GM19452 (cell line): ENCODE data around the gene AKAP9.
"Not testable (repeated sequence)": the region's sequence is repeated elsewhere in the genome, so short reads cannot be mapped to it uniquely, and the experiment has no call there.

Experiments
- ATAC-seq: cut with Tn5 transposase; IDR thresholded peaks from one replicate; pipeline ENCODE4 v1.9.1; 2021; ENCODE audit not compliant: unreplicated experiment

The AKAP9 gene

GRCh38 chr7:92002720-92003119, 62.1 kb downstream of the AKAP9 start:
- ATAC-seq, result no peak

- no peak for ATAC-seq
Observed at GRCh38 chr7:92006046-92006445, 65.4 kb downstream of the AKAP9 start.

DNA sequence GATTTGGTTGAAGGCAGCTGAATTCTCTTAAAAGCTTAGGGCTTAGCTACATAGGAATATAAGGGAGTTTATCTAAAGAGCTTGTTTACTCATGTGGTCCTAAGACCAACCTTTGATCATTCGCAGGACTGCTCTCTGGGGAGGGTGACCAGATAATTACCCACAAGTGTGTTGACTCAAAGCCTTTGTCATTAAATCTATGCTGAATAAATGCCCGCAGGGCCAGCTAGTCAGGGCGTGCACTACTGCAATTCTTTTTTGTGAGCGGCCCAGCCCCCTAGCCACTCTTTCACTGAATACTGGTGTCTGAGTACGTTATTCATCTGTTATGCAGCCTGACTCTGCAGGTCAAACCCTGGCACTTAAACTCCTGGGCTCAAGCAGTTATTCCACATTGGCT, 69.6 kb downstream of the AKAP9 start:
- no peak for ATAC-seq

GRCh38 chr7:92013611-92014010, 72.9 kb downstream of the AKAP9 start:
- ATAC-seq, result no peak

- no peak for ATAC-seq
Observed at GRCh38 chr7:92020636-92021035, 80.0 kb downstream of the AKAP9 start.

- no peak for ATAC-seq
Observed at GRCh38 chr7:92025260-92025659, 84.6 kb downstream of the AKAP9 start.

- not testable (repeated sequence) for ATAC-seq
Observed at GRCh38 chr7:92026635-92027034, 86.0 kb downstream of the AKAP9 start.

DNA sequence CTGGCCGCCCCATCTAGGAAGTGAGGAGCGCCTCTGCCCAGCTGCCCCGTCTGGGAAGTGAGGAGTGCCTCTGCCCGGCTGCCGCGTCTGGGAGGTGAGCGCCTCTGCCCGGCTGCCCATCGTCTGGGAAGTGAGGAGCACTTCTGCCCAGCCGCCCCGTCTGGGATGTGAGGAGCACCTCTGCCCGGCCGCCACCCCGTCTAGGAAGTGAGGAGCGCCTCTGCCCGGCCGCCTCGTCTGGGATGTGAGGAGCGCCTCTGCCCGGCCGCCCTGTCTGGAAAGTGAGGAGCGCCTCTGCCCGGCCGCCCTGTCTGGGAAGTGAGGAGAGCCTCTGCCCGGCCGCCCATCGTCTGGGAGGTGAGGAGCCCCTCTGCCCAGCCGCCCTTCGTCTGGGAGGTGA, 86.5 kb downstream of the AKAP9 start:
- ATAC-seq, result not testable (repeated sequence)

- ATAC-seq, result no peak
Observed at GRCh38 chr7:92028226-92028625, 87.6 kb downstream of the AKAP9 start.

GRCh38 chr7:92028686-92029085, 88.0 kb downstream of the AKAP9 start:
- ATAC-seq, result no peak

DNA sequence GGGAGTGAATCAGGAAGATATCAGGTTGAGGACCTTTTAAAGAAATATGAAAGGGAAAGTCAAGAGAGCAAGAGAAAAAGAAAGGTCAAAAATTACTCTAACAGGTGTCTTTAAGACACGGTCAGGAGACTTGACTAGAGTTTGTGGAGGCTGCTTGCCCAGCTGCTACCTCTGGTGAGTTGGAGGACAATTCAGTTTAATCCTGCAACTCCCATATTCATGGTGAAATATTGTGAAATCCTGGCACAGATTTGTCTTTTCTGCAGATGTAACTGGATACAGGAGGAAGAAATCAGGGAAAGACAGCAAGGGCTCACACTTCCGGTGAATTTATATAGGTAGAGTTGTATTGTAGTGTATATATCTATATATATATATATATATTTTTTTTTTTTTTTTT, 93.5 kb downstream of the AKAP9 start:
- ATAC-seq, result no peak

DNA sequence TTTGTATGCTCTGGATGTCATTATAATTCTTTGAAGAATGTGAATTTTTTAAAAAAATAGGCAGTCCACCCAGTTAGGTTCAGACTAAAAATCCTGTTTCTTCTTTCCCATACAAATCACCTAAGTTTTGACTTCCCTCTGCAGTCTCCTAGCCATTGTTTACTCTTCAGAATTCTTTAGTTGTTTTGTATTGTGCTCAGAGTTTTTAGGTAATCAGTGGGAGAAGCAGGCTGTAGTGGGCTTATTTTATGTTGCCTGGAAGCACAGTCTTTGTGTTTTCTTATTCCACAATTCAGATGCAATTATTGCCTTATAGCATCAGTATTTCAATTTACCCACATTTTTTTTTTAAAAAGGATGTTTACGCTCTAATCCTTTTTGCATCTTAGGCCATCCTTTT, 94.9 kb downstream of the AKAP9 start:
- no peak for ATAC-seq

DNA sequence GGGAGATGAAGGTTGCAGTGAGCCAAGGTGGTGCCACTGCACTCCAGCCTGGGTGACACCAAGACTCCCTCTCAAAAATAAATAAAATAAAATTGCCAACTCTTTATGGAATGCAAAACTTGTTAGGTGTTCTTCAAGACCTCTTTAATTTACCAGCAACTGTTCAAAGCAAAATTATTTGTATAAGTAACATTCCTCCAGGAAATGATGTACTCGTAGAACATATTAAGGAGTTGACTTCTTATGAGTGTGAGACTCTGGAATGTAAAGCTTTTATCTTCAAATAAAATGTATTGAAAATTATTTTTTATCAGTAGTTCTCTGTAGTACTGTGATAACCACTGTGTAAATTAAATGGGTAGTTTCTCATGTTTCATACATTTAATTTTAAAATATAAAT, 99.2 kb downstream of the AKAP9 start:
- ATAC-seq, result no peak

- ATAC-seq, result no peak
Observed at GRCh38 chr7:92042056-92042737, 101.5 kb downstream of the AKAP9 start.

DNA sequence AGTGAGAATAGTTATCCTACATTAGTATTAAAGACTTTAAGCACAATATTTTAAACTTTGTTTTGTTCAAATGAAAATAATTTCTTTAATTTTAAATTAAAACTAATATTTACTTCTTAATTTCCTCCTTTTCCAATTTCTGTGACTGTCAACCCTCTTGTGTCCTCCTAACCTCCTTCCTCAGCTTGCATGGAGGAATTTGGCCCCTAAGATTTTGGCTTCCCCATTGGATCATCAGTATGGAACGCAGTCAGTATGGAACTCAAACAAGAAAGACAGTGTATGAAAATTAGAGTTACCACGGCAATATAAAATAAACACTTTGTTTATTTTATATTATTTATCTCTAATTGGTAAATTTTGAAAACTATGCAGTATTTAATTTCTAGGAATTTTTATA, 102.4 kb downstream of the AKAP9 start:
- ATAC-seq, result no peak

- no peak for ATAC-seq
Observed at GRCh38 chr7:92043637-92044036, 103.0 kb downstream of the AKAP9 start.

DNA sequence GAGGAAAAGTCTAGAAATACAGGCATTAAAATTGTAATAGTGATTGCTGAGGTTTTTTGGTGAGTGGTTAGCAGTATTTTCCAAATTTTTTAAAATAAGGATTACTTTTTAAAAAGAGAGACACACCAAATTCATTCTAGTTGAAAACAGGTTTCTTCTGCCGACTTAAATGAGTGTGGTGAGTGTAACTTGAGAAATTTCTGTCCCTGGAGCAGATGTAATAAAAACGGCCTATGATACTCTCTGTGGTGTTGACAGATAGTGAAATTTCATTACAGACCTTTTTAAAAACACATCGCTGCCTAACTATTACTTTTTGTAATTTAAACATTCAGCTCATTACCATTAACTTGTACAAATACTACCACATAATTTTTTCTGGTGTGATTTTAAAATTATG, 103.5 kb downstream of the AKAP9 start:
- ATAC-seq, result no peak

GRCh38 chr7:92044940-92045339, 104.3 kb downstream of the AKAP9 start:
- ATAC-seq, result no peak

GRCh38 chr7:92051655-92052054, 111.0 kb downstream of the AKAP9 start:
- no peak for ATAC-seq

- no peak for ATAC-seq
Observed at GRCh38 chr7:92052159-92052558, 111.5 kb downstream of the AKAP9 start.

DNA sequence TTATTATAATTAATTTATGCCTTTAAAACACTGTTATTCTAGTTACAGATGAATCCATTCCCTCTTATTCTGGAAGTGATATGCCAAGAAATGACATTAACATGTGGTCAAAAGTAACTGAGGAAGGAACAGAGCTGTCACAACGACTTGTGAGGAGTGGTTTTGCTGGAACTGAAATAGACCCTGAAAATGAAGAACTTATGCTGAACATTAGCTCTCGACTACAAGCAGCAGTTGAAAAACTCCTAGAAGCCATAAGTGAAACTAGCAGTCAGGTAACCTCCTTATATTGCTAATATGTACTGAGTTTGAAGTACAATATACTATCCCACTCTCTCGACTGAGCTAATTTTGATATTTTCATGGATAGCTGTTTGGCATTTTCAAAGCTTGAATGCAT, 112.0 kb downstream of the AKAP9 start:
- no peak for ATAC-seq

DNA sequence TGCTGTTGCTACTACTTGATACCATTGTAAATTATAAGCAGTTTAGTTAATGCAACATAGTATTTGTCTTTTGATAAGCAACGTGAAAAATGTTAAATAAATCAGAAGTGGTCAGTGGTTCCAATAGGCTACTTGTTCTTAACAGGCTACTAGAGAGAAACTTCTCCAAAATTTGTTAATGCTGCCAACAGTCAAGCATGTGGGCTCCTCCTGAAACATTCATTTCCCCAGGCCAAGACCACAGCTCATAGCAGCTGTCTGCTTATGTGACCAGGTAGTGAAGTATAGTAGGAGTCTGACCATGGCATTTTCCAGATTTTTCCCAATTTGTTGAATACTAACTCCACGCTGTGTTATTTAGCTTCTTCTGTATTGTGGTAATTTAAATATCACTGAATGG, 112.7 kb downstream of the AKAP9 start:
- no peak for ATAC-seq

GRCh38 chr7:92056286-92056685, 115.6 kb downstream of the AKAP9 start:
- ATAC-seq, result no peak
